Liver (tissue), 9 donors: ENCODE data around the gene SMARCB1. TPM values are rescaled to one million over a fixed set of nuclear protein-coding genes. Genes with fewer than 3 reads are reported as not detected.

Experiments
- DNase-seq: peaks from one replicate; pipeline ENCODE4 v3.0.0-alpha.2; 2017; ENCODE audit warnings: low spot score
- H3K27ac ChIP-seq, 2 donors: one replicate each; pipeline ENCODE4 v1.7.0; 2013; ENCODE audit warnings: inconsistent platforms in 2 of 2, low read length in 2 of 2, control low read depth in 1 of 2, low read depth in 1 of 2, mild to moderate bottlenecking in 1 of 2
- H3K27me3 ChIP-seq, 4 donors: one replicate each; pipeline versions ENCODE4 v1.6.1 to v1.7.0; 2013; ENCODE audit warnings: low read length in 3 of 4, inconsistent platforms in 1 of 4, mild to moderate bottlenecking in 1 of 4, moderate library complexity in 1 of 4; ENCODE audit not compliant: control insufficient read depth in 4 of 4, insufficient read depth in 4 of 4
- H3K36me3 ChIP-seq, 4 donors: one replicate each; pipeline versions ENCODE4 v1.6.1 to v1.7.0; 2013; ENCODE audit warnings: low read length in 3 of 4, mild to moderate bottlenecking in 3 of 4, low read depth in 1 of 4, moderate library complexity in 1 of 4; ENCODE audit not compliant: control insufficient read depth in 4 of 4, insufficient read depth in 3 of 4
- H3K4me1 ChIP-seq, 4 donors: one replicate each; pipeline versions ENCODE4 v1.6.1 to v1.7.0; 2013; ENCODE audit warnings: low read length in 3 of 4, mild to moderate bottlenecking in 3 of 4, moderate library complexity in 1 of 4; ENCODE audit not compliant: control insufficient read depth in 4 of 4, insufficient read depth in 4 of 4
- H3K4me3 ChIP-seq, 3 donors: one replicate each; pipeline versions ENCODE4 v1.6.1 to v1.7.0; 2013; ENCODE audit warnings: low read length in 3 of 3, control low read depth in 1 of 3, low read depth in 1 of 3, mild to moderate bottlenecking in 1 of 3
- H3K9ac ChIP-seq, 2 donors: one replicate each; pipeline ENCODE4 v1.7.0; 2013; ENCODE audit warnings: low read length in 2 of 2, mild to moderate bottlenecking in 2 of 2, moderate library complexity in 2 of 2, control low read depth in 1 of 2, low read depth in 1 of 2
- H3K9me3 ChIP-seq, 4 donors: one replicate each; pipeline versions ENCODE4 v1.6.1 to v1.7.0; 2013; ENCODE audit warnings: low read length in 3 of 4; ENCODE audit not compliant: control insufficient read depth in 4 of 4
- ATF3 ChIP-seq: IDR thresholded peaks from 2 replicates; pipeline ENCODE4 v1.6.1; 2016; ENCODE audit warnings: antibody characterized with exemption
- EGR1 ChIP-seq, 2 donors: IDR thresholded peaks; 2 replicates each; pipeline ENCODE4 v1.6.1; 2016 to 2018; ENCODE audit warnings: antibody characterized with exemption in 2 of 2, low read depth in 2 of 2
- FOXA1 ChIP-seq: IDR thresholded peaks from 2 replicates; pipeline ENCODE4 v1.6.1; 2016; ENCODE audit warnings: antibody characterized with exemption
- FOXA2 ChIP-seq: IDR thresholded peaks from 2 replicates; pipeline ENCODE4 v1.6.1; 2016; ENCODE audit warnings: antibody characterized with exemption
- GABPA ChIP-seq, 2 donors: IDR thresholded peaks in 1 of 2; conservative IDR thresholded peaks in 1 of 2; 2 replicates each; pipeline ENCODE4 v1.6.1; 2016; ENCODE audit warnings: antibody characterized with exemption in 2 of 2, mild to moderate bottlenecking in 1 of 2, moderate library complexity in 1 of 2
- HNF4A ChIP-seq, 2 donors: conservative IDR thresholded peaks; 2 replicates each; pipeline ENCODE4 v1.6.1; 2016; ENCODE audit warnings: antibody characterized with exemption in 2 of 2, mild to moderate bottlenecking in 2 of 2
- HNF4G ChIP-seq: IDR thresholded peaks from 2 replicates; pipeline ENCODE4 v1.6.1; 2016; ENCODE audit warnings: antibody characterized with exemption
- JUND ChIP-seq, 2 donors: IDR thresholded peaks; 2 replicates each; pipeline ENCODE4 v1.6.1; 2016; ENCODE audit warnings: antibody characterized with exemption in 2 of 2
- NR2F2 ChIP-seq: IDR thresholded peaks from 2 replicates; pipeline ENCODE4 v1.6.1; 2016; ENCODE audit warnings: antibody characterized with exemption
- RXRA ChIP-seq, 2 donors: IDR thresholded peaks; 2 replicates each; pipeline ENCODE4 v1.6.1; 2017 to 2018; ENCODE audit warnings: antibody characterized with exemption in 2 of 2, mild to moderate bottlenecking in 1 of 2
- TAF1 ChIP-seq: conservative IDR thresholded peaks from 2 replicates; pipeline ENCODE4 v1.6.1; 2016; ENCODE audit warnings: antibody characterized with exemption, mild to moderate bottlenecking
- YY1 ChIP-seq: IDR thresholded peaks from 2 replicates; pipeline ENCODE4 v1.6.1; 2016; ENCODE audit warnings: antibody characterized with exemption, mild to moderate bottlenecking
- ZBTB33 ChIP-seq: IDR thresholded peaks from 2 replicates; pipeline ENCODE4 v1.6.1; 2016; ENCODE audit warnings: antibody characterized with exemption
- WGBS: extraction: QIAGEN DNeasy Blood & Tissue Kit; methylation state at CpG from one replicate; pipeline ENCODE4 v1.1.7; 2013; 5-methylcytosine and 5-hydroxymethylcytosine counted together
- polyA plus RNA-seq, 2 donors: library from polyadenylated mRNA; stranded (reverse) in 1 of 2; unstranded in 1 of 2; fragments of 200-250 nt in 1 of 2; fragments of >200 nt in 1 of 2; fragmentation: Nextera tagmentation in 1 of 2; extraction: Ambion mirVana in 1 of 2; gene quantifications; one replicate each; pipeline versions ENCODE4 v1.2.1 to v1.2.3, GENCODE V29; 2013 to 2015
- total RNA-seq, 2 donors: library from RNA; depleted of rRNA; stranded (reverse); fragments of >200 nt; gene quantifications; one replicate each; pipeline ENCODE4 v1.2.3, GENCODE V29; 2014
- TF ChIP-seq, protein P1 (sequence below): IDR thresholded peaks from 2 replicates; pipeline ENCODE4 v1.6.1; 2016; ENCODE audit warnings: antibody characterized with exemption, mild to moderate bottlenecking
- TF ChIP-seq, protein P2 (sequence below): fragments of 150-350 bp; IDR thresholded peaks from 2 replicates; pipeline ENCODE4 v1.5.1; 2017; ENCODE audit warnings: improper control_type of control experiment, low read depth, low read length; ENCODE audit not compliant: missing input control
- donor health status: healthy.
- donor health status: healthy.
- donor health status: healthy.
- donor health status: healthy.
- donor health status: healthy.

The SMARCB1 gene
- total and polyA plus RNA-seq, 4 donors: 15.1 to 22.5 (median 19.1) TPM

- TF ChIP-seq, protein P1, sequence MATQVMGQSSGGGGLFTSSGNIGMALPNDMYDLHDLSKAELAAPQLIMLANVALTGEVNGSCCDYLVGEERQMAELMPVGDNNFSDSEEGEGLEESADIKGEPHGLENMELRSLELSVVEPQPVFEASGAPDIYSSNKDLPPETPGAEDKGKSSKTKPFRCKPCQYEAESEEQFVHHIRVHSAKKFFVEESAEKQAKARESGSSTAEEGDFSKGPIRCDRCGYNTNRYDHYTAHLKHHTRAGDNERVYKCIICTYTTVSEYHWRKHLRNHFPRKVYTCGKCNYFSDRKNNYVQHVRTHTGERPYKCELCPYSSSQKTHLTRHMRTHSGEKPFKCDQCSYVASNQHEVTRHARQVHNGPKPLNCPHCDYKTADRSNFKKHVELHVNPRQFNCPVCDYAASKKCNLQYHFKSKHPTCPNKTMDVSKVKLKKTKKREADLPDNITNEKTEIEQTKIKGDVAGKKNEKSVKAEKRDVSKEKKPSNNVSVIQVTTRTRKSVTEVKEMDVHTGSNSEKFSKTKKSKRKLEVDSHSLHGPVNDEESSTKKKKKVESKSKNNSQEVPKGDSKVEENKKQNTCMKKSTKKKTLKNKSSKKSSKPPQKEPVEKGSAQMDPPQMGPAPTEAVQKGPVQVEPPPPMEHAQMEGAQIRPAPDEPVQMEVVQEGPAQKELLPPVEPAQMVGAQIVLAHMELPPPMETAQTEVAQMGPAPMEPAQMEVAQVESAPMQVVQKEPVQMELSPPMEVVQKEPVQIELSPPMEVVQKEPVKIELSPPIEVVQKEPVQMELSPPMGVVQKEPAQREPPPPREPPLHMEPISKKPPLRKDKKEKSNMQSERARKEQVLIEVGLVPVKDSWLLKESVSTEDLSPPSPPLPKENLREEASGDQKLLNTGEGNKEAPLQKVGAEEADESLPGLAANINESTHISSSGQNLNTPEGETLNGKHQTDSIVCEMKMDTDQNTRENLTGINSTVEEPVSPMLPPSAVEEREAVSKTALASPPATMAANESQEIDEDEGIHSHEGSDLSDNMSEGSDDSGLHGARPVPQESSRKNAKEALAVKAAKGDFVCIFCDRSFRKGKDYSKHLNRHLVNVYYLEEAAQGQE: no peak
- TF ChIP-seq YY1 (no peak), HNF4A (conservative IDR thresholded peaks at IDR 0.05) (peak; percentile 80 to 93), HNF4G (peak; percentile 77)
These were observed 16.4 kb downstream of the SMARCB1 start (continued) for GRCh38 chr22:23803001-23803819.

DNA sequence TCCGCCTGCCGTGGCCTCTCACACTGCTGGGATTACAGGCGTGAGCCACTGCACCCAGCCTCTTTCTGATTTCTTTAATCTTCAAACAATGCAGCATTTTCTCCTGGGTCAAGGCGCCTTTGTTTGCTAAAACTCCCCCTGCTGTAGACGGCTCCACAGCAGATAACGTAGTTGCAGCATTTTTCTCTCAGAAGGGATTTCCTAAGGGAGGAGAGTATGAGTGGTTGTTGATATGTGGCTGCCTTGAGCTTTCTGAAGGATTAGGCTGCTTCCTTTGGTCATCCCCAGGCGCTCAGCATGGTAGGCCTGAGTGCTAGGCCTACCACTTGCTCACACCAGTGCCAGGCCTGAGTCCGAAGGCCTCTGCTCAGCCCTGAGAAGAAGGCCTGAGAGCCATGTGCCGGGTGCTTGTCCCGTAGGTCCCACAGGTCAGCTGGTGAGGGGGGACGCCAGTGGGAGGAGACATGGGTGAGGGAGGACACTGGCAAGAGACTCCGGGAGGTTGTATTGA, 18.1 kb downstream of the SMARCB1 start:
- TF ChIP-seq ZBTB33: no peak
- no peak for TF ChIP-seq NR2F2
- no peak for TF ChIP-seq TAF1
- no peak for TF ChIP-seq FOXA1
- TF ChIP-seq, protein P1: no peak
- TF ChIP-seq EGR1 (IDR thresholded peaks at IDR 0.05; ENCODE audit: low read depth in 2 of 2): no peak
- no peak for TF ChIP-seq FOXA2
- TF ChIP-seq JUND (IDR thresholded peaks at IDR 0.05): no peak
- no peak for TF ChIP-seq RXRA (IDR thresholded peaks at IDR 0.05)
- no peak for TF ChIP-seq HNF4G
- no peak for TF ChIP-seq ATF3
- no peak for TF ChIP-seq YY1
- no peak for TF ChIP-seq GABPA (IDR thresholded peaks at IDR 0.05 in 1 of 2, conservative IDR thresholded peaks at IDR 0.05 in 1 of 2)
- TF ChIP-seq, protein P2, sequence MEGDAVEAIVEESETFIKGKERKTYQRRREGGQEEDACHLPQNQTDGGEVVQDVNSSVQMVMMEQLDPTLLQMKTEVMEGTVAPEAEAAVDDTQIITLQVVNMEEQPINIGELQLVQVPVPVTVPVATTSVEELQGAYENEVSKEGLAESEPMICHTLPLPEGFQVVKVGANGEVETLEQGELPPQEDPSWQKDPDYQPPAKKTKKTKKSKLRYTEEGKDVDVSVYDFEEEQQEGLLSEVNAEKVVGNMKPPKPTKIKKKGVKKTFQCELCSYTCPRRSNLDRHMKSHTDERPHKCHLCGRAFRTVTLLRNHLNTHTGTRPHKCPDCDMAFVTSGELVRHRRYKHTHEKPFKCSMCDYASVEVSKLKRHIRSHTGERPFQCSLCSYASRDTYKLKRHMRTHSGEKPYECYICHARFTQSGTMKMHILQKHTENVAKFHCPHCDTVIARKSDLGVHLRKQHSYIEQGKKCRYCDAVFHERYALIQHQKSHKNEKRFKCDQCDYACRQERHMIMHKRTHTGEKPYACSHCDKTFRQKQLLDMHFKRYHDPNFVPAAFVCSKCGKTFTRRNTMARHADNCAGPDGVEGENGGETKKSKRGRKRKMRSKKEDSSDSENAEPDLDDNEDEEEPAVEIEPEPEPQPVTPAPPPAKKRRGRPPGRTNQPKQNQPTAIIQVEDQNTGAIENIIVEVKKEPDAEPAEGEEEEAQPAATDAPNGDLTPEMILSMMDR: no peak
- no peak for TF ChIP-seq HNF4A (conservative IDR thresholded peaks at IDR 0.05)
- DNase-seq: no peak
- Histone ChIP-seq H3K9ac (no peak overlapping the region), H3K36me3 (peaks cover 9 to 51% (median 25%) of the 10 kb centered on the region in 4 donors), H3K27me3 (no peaks in the 10 kb centered on the region), H3K27ac (no peak overlapping the region), H3K9me3 (no peaks in the 10 kb centered on the region), H3K4me3 (no peak overlapping the region), H3K4me1 (peaks cover 3 to 12% (median 9%) of the 10 kb centered on the region in 4 donors)
- 77% methylated on average over 12 of the region's 12 CpGs for WGBS
